ENCODE measurements around the gene ANKS3. TPM values are rescaled to one million over a fixed set of nuclear protein-coding genes. Genes with fewer than 3 reads are reported as not detected.

Gene ANKS3
- total RNA-seq, 6 experiments from 2014 or later = 16.7 to 23.1 (median 19.7) TPM

- TF ChIP-seq CTCF (IDR thresholded peaks at IDR 0.05) = no peak
- Mint-ChIP-seq H3K4me3 (no peak overlapping the region), H3K4me1 (ENCODE audit: low read depth) (no peaks in the 10 kb centered on the region), H3K36me3 (ENCODE audit: low read depth) (peaks cover under 1% of the 10 kb centered on the region; the same call in 1 of the 2 replicates), H3K9me3 (no peaks in the 10 kb centered on the region), H3K27ac (no peak overlapping the region), H3K27me3 (ENCODE audit: insufficient read depth) (peaks cover 3% of the 10 kb centered on the region)
- no peak for DNase-seq
These were observed 78.3 kb downstream of the ANKS3 start for GRCh38 chr16:4655801-4656200.

- DNase-seq = no peak
- Mint-ChIP-seq H3K9me3 (no peaks in the 10 kb centered on the region), H3K36me3 (ENCODE audit: low read depth) (peaks cover 7% of the 10 kb centered on the region), H3K4me1 (ENCODE audit: low read depth) (no peaks in the 10 kb centered on the region), H3K27me3 (ENCODE audit: insufficient read depth) (peaks cover 3% of the 10 kb centered on the region), H3K4me3 (no peak overlapping the region), H3K27ac (no peak overlapping the region)
- TF ChIP-seq CTCF (IDR thresholded peaks at IDR 0.05) = no peak
These were observed 79.0 kb downstream of the ANKS3 start for GRCh38 chr16:4654964-4655590.

GRCh38 chr16:4654011-4654963 is 79.8 kb downstream of the ANKS3 start:
- H3K27ac Mint-ChIP-seq = no peak overlapping the region
- H3K4me3 Mint-ChIP-seq = no peak overlapping the region

GRCh38 chr16:4652561-4652960 is 81.5 kb downstream of the ANKS3 start:
- DNase-seq = no peak
- H3K27me3 Mint-ChIP-seq (ENCODE audit: insufficient read depth) = peaks cover 3% of the 10 kb centered on the region; the same call in 1 of the 2 replicates
- peaks cover 20% of the 10 kb centered on the region for H3K36me3 Mint-ChIP-seq (ENCODE audit: low read depth)
- no peak overlapping the region for H3K27ac Mint-ChIP-seq
- peaks cover 5% of the 10 kb centered on the region; the same call in 1 of the 2 replicates for H3K9me3 Mint-ChIP-seq
- TF ChIP-seq CTCF (IDR thresholded peaks at IDR 0.05) = no peak
- H3K4me1 Mint-ChIP-seq (ENCODE audit: low read depth) = no peaks in the 10 kb centered on the region
- H3K4me3 Mint-ChIP-seq = no peak overlapping the region

More at GRCh38 chr16:4654011-4654963, 79.8 kb downstream of the ANKS3 start:
- peaks cover 3% of the 10 kb centered on the region; the same call in 1 of the 2 replicates for H3K9me3 Mint-ChIP-seq
- TF ChIP-seq CTCF (IDR thresholded peaks at IDR 0.05) = no peak
- no peak for DNase-seq
- H3K36me3 Mint-ChIP-seq (ENCODE audit: low read depth) = peaks cover 11% of the 10 kb centered on the region
- no peaks in the 10 kb centered on the region for H3K4me1 Mint-ChIP-seq (ENCODE audit: low read depth)
- peaks cover 3% of the 10 kb centered on the region for H3K27me3 Mint-ChIP-seq (ENCODE audit: insufficient read depth)

GRCh38 chr16:4651827-4652226 is 82.2 kb downstream of the ANKS3 start:
- DNase-seq = no peak
- H3K9me3 Mint-ChIP-seq = peaks cover 5% of the 10 kb centered on the region; the same call in 1 of the 2 replicates
- H3K27me3 Mint-ChIP-seq (ENCODE audit: insufficient read depth) = peaks cover 3% of the 10 kb centered on the region; the same call in 1 of the 2 replicates
- H3K27ac Mint-ChIP-seq = no peak overlapping the region
- H3K36me3 Mint-ChIP-seq (ENCODE audit: low read depth) = peaks cover 23% of the 10 kb centered on the region
- no peak overlapping the region for H3K4me3 Mint-ChIP-seq
- no peak for TF ChIP-seq CTCF (IDR thresholded peaks at IDR 0.05)
- no peaks in the 10 kb centered on the region for H3K4me1 Mint-ChIP-seq (ENCODE audit: low read depth)

Data from HFFc6 (cell line).